GM12865 (cell line): ENCODE results near the gene SLC38A10.

ENCODE experiments used
- DNase-seq: peaks from one replicate; pipeline ENCODE4 v3.0.0; 2010; ENCODE audit warnings: low read depth
- H3K4me3 ChIP-seq: 2 replicates; pipeline ENCODE4 v1.5.1; 2011; ENCODE audit warnings: mild to moderate bottlenecking, low read depth, low read length, control low read depth
- CTCF ChIP-seq: IDR thresholded peaks from 2 replicates; pipeline ENCODE4 v1.5.1; 2011; ENCODE audit warnings: low read length, control low read depth, low read depth, inconsistent platforms; ENCODE audit not compliant: insufficient read depth; ENCODE audit errors: missing control alignments

The SLC38A10 gene

GRCh38 chr17:81295031-81295675 lies at the start of gene SLC38A10:
Gene SLC38A10, minus strand, starts transcription at chr17:81295307. Its CDS starts 386 bp downstream, at chr17:81294921.
- peak within 1 kb of the TSS; percentile 92 for H3K4me3 ChIP-seq
- peak; percentile 3 for TF ChIP-seq CTCF
- peak; percentile 92 for DNase-seq

- H3K4me3 ChIP-seq: no peak overlapping the region; the same call in 1 of the 2 replicates
- no peak for TF ChIP-seq CTCF
- no peak for DNase-seq
These were observed 47.4 kb upstream of the SLC38A10 start for GRCh38 chr17:81342269-81343070.

GRCh38 chr17:81341516-81342268 lies 46.6 kb upstream of the SLC38A10 start:
- H3K4me3 ChIP-seq: no peak overlapping the region
- TF ChIP-seq CTCF: no peak
- DNase-seq: no peak

GRCh38 chr17:81340607-81341515 lies 45.8 kb upstream of the SLC38A10 start:
- no peak for TF ChIP-seq CTCF
- H3K4me3 ChIP-seq: no peak overlapping the region

GRCh38 chr17:81339534-81340296 lies 44.6 kb upstream of the SLC38A10 start:
- no peak overlapping the region for H3K4me3 ChIP-seq
- no peak for DNase-seq

More at GRCh38 chr17:81340607-81341515, 45.8 kb upstream of the SLC38A10 start:
- DNase-seq: no peak

More at GRCh38 chr17:81339534-81340296, 44.6 kb upstream of the SLC38A10 start:
- no peak for TF ChIP-seq CTCF
